ENCODE data around the gene TMEM185A.
A peak's percentile ranks its signal among the peaks of the same experiment; 100 is the strongest.
"Not testable (repeated sequence)": the region's sequence is repeated elsewhere in the genome, so short reads cannot be mapped to it uniquely, and the experiment has no call there.

TMEM185A gene

DNA sequence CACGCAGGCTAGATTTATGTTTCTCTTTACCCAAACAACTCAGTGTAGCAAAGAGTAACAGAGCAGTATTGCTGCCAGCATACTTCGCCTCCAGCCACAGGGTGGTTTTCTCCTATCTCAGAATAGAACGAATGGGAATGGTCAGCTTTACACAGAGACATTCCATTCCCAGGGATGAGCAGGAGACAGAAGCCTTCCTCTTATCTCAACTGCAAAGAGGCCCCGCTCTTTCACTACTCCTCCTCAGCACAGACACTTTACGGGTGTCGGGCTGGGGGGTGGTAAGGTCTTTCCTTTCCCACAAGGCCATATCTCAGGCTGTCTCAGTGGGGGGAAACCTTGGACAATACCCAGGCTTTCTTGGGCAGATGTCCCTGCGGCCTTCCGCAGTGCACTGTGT is 4.8 kb downstream of the TMEM185A start:
- not testable (repeated sequence) for DNase-seq (ENCODE audit: low read depth)

DNA sequence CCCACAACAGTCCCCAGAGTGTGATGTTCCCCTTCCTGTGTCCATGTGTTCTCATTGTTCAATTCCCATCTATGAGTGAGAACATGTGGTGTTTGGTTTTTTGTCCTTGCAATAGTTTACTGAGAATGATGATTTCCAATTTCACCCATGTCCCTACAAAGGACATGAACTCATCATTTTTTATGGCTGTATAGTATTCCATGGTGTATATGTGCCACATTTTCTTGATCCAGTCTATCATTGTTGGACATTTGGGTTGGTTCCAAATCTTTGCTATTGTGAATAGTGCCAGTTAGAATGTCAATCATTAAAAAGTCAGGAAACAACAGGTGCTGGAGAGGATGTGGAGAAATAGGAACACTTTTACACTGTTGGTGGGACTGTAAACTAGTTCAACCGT is 11.9 kb downstream of the TMEM185A start:
- DNase-seq (ENCODE audit: low read depth) = not testable (repeated sequence)

DNA sequence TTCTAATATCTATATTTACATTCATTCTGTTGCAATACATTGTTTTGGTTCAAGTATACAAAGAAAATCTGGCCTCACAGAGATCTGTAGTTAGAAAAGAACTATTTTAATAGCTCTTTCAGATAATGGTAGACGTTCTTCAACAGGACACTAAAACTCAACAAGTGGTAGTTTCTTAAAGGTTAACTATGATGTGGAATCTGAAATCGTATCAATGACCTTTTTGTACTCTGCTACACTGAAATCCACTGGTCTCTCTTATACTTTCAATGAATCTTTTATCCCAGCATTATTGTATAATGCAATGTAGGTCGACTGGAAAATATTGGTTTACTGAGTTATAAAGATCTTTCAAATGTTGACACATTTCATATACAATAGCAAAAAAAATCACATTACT is 12.7 kb downstream of the TMEM185A start:
- no peak for DNase-seq (ENCODE audit: low read depth)

DNA sequence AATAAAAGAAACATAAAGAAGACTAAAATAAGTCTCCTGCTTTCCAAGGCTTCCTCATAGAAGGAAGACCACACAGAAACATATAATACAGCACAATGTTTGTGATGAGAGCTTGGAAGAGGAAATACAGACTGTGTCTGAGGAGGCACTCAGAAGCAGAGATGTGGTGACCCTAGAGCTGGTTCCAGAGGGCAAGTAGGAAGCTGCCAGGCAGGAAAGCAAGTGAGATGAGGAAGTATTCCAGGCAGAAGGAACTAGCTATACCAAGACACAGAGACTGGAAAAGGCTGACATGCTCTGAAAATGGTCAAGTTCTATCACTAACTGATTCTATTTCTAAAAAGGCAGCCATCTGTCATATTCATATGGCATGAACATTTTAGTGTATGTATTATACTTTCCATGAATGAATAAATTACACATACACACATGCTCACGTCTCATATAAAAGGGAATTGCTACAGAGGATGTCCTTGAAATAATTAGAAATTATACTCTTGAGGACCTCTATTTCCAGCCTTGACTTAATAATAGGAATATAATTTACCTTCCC is 19.9 kb downstream of the TMEM185A start:
- DNase-seq (ENCODE audit: low read depth) = no peak

DNA sequence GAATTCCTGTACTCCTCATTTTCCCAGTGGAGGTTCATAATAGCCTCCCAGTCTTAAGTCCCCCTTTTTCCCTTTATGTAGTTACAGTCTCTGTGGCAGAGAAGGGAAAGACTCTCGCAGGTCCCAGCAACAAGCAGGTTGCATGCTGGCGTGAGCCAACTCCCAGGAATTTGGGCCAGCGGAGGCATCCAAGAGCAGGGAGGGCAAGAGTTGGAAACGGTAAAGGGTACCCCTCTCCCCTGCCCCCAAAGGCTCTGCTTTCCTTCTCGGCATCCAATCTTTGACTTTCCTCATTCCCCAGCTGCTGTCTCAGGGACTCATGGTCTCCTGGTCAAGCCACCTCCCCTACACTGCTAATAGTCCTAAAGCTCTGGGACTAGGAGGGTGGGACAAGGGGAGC is 21.1 kb downstream of the TMEM185A start:
- no peak for DNase-seq (ENCODE audit: low read depth)

DNA sequence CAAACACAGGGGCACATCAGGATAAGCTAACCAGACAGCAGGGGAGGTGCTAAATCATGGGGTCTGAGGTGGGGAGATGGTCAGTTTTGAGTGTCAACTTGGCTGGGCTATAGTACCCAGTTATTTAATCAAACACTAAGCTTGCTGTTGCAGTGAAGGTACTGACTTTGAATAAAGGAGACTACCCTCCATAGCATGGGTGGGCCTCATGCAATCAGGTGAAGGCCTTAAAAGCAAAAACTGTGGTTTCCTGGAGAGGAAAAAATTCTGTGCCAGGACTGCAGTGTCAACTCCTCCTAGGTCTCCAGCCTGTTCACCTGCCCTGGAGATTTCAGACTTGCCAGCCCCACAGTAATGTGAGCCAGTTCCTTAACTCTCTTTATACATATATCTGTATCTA is 23.9 kb downstream of the TMEM185A start:
- no peak for DNase-seq (ENCODE audit: low read depth)

DNA sequence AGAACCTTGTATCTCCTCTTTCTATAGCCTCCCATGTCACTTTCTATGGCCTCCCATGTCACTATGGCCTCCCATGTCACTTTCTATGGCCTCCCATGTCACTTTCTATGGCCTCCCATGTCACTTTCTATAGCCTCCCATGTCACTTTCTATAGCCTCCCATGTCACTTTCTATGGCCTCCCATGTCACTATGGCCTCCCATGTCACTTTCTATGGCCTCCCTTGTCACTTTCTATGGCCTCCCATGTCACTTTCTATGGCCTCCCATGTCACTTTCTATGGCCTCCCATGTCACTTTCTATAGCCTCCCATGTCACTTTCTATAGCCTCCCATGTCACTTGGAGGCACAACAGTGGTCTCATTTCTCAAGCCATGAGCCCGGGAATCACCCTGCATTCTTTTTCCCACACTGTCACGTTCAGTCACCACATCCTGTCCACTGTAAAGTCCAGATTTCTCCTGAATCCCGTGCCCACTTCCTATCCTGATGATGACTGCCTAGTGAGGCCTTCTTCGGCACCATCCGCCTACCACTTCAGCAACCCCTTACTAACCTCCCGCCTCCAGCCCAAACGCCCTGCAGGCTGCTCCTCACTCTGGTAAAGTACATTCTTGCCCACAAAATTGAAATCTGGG is 26.2 kb downstream of the TMEM185A start:
- DNase-seq (ENCODE audit: low read depth) = not testable (repeated sequence)

DNA sequence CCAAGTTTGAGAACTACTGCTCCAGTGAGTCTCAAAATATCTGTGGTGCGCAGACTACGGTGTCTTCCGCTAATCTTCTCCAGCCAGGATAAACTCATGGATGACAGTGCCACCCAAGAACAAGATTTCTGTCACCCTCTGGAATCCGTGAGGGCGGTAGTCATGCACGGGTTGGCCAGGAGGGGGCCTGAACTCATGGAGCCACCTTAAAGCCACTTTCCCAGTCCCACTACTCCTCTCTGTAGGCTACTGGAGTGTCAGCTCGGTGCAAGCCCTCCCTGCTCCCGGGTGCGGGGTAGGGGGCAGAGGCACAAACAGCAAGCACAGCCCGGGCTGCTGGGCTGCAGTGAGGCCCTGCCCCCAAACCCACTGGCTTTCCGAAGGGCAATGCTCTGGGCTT is 33.0 kb downstream of the TMEM185A start:
- not testable (repeated sequence) for DNase-seq (ENCODE audit: low read depth)

DNA sequence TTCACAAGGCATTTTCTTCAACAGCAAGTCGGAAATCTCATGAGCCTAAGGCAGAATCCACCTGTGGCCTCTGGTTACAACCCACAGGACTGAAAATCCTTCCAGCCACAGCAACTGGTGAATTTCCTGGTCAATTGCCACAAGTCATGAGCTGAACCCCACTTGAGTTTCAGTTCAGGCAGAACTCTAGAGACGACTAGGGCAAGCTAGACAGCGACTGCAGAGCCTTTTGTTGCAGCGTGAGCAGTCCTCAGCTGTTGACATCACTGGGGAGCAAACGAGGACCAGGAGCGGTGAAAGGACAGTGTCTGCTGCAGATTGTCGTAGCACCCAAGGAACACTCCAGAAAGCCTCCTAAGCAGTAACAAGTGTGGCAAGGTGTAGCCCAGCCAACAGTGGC is 35.6 kb downstream of the TMEM185A start:
- DNase-seq (ENCODE audit: low read depth) = not testable (repeated sequence)

- DNase-seq (ENCODE audit: low read depth) = not testable (repeated sequence)
Measured at GRCh38 chrX:149595214-149595613, 36.4 kb downstream of the TMEM185A start, which contains the start of gene HSFX2. Gene HSFX2 (minus strand): TSS chrX:149595314. CDS start chrX:149594700, 614 bp downstream.

- not testable (repeated sequence) for DNase-seq (ENCODE audit: low read depth)
Measured at GRCh38 chrX:149590993-149591392, 40.6 kb downstream of the TMEM185A start.

DNA sequence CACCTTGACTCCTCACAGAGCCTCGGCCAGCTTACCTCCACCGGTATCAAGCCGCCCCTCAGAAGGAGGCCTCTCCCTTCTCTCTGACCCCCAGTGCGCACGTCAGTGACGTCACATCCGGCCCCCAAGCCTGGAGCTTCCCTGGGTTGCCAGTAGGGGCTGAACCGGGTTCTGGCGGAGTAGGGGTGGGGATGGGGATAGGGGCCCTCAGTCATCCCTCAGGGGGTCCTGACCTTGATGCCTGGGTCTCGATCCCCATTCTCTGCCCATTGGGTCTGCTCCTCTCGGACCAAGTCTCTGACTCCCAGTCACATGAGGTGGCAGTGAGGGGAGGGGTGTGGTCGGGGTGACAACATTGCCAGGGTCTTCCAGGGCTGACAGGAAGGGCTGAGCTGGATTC is 44.2 kb downstream of the TMEM185A start, which contains the start of gene MAGEA9B:
Gene MAGEA9B (minus strand): TSS at position 101 of the 400 bp plus-strand sequence. CDS start 4,280 bp downstream, outside the sequence.
- not testable (repeated sequence) for DNase-seq (ENCODE audit: low read depth)

- DNase-seq (ENCODE audit: low read depth) = not testable (repeated sequence)
Measured at GRCh38 chrX:149585631-149586030, 46.0 kb downstream of the TMEM185A start.

DNA sequence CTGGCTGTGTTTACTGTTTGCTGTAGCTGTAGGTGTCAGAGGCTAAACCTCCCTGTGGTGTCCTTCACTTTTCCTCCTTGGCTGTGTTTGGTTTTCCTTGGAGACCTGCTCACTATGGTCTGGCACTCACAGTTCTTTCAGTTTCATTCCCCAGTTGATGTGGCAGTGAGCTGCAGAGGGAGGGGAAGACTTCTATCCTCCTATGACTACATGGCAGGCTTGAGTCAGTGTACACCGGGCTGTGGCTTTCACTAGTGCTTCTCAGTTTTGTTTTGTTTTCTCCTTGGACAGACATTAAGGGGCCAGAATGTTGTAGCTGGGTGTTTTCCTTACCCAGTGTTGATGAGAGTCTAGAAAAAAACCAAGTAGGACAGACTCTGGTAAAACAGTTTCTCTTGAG is 58.1 kb downstream of the TMEM185A start:
- not testable (repeated sequence) for DNase-seq (ENCODE audit: low read depth)

GRCh38 chrX:149572743-149573142 is 58.8 kb downstream of the TMEM185A start:
- DNase-seq (ENCODE audit: low read depth) = no peak

DNA sequence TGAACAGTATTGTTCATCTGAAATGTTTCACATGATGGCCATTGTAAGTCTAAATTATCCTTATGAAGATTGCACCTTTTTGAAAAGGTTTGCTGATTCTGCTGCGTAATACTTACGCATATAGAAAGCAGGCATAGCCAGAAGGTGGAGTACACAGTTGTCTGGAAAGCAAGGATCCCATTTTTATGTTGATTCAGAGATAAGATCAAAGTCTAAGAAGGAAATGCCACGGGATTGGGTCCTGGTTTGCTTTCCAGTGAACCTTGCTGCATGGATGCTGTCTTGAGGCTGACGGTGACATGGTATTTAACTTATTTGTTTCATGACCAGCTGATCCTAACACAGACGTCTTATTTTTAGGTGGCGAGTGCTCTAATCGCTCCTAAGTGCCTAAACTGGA is 59.8 kb downstream of the TMEM185A start:
- DNase-seq (ENCODE audit: low read depth) = no peak

GRCh38 chrX:149570668-149571067 is 60.9 kb downstream of the TMEM185A start:
- DNase-seq (ENCODE audit: low read depth) = peak; percentile 32

- DNase-seq (ENCODE audit: low read depth) = no peak
Measured at GRCh38 chrX:149569770-149570169, 61.8 kb downstream of the TMEM185A start.

- DNase-seq (ENCODE audit: low read depth) = no peak
Measured at GRCh38 chrX:149568701-149569296, 62.8 kb downstream of the TMEM185A start.

- no peak for DNase-seq (ENCODE audit: low read depth)
Measured at GRCh38 chrX:149567621-149568417, 63.8 kb downstream of the TMEM185A start.

DNA sequence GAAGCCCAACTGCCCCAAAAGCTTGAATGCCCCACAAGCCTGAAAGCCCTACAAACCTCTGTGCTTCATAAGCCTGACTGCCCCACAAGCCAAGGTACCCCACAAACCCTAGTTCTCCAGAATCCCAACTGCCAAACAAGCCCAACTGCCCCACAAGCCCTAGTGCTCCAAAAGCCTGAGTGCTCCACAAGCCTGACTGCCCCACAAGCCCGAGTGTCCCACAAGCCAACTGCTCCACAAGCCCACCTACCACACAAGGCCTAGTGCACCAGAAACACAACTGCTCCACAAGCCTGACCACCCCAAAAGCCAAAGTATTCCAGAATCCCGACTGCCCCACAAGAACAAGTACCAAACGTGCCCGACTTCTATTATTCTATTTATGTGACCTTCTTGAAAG is 68.2 kb downstream of the TMEM185A start:
- DNase-seq (ENCODE audit: low read depth) = no peak

DNA sequence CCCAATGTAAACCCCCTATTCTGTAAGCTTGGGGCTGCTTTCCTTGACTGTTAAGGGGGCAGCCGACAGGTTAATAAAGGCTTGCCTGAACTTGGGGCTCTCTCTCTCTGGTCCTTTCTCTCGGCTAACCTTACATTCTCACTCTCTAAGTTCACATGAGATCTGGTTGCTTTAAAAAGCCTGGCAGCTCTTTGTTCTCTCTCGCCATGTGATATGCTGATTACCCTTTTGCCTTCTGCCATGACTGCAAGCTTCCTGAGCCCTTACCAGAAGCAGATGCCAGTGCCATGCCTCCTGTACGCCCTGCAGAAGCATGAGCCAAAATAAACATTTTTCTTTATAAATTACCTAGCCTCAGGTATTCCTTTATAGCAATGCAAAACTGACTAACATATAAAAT is 76.3 kb downstream of the TMEM185A start:
- not testable (repeated sequence) for DNase-seq (ENCODE audit: low read depth)

DNA sequence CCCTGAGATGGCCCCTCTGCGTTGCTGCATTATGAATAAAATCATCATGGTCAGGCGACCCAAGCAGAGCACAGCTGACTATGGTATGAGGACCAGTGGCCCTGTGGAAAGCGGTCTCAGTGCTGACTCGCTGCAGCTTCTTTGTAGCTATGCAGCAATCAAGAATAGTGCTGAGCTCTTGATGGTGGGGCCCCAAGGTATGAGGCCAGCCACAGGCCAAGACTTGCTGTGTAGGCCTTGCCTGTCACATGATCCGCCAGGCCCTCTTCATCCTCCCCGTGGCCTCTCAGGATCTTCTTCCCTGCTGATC is 79.7 kb downstream of the TMEM185A start:
- DNase-seq (ENCODE audit: low read depth) = not testable (repeated sequence)

Measured in fibroblast of the conjunctiva (primary cell).